Measurements from ENCODE around the gene PWP2. TPM values are rescaled to one million over a fixed set of nuclear protein-coding genes. Genes with fewer than 3 reads are reported as not detected.
"Not testable (repeated sequence)": the region's sequence is repeated elsewhere in the genome, so short reads cannot be mapped to it uniquely, and the experiment has no call there.

The PWP2 gene
- polyA plus RNA-seq, 2 of the 4 experiments (the other 2 are of a cell fraction), result 5.8 to 9.8 TPM

DNA sequence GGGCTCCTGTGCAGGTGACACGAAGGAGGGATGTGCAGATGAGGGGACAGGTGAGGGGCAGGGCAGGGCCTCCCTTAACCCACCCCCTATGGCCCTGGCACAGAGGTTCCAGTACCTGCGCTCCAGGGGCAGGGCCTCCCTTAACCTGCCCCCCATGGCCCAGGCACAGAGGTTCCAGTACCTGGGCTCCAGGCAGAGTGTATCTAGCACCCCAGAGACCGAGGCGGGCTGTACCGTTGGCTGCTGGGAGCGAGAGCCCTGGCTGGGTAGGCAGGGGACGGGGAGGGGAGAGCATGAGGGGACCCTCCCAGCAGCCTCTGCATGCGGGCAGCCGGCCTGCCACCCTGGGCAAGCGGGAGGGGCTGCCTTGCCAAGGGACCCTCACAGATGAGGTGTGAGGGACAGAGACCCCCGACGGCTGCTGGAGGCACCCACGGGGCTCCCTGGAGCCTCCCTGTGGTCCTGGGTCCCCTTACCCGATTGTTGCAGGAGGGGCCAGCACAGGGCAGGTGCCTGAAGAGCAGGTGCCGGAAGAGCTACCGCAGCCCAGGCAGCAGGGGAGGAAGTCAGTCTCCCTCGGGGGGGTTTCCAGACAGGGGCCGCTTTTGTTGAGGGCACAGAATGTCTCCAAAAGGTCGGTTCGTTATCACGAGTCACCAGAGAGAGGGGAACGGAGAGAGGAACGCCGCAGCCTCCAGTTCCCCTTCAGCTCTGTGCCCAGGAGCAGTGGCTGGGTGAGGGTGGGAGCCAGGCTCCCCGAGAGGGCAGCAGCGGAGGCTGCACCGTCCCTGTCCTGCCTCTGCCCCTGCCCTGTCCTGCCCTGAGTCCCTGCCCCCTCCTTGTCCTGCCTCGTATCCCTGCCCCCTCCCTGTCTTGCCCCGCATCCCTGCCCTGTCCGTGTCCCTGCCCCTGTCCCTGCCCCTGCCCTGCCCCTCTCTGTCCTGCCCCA, 52.4 kb downstream of the PWP2 start:
- H3K9me3 ChIP-seq; FAIRE-seq; H3K4me3 ChIP-seq; CTCF ChIA-PET; H3K4me1 ChIP-seq; H3K4me2 ChIP-seq; ATAC-seq; DNase-seq (ENCODE audit: low read depth in 1 of 2, low spot score in 1 of 2); POLR2A ChIA-PET; H3K27ac ChIP-seq: not testable (repeated sequence)
- WGBS (ENCODE audit: missing lambda C conversion rate), result no CpG with 5 or more reads among the region's 30 CpGs

GRCh38 chr21:44160298-44160672, 53.1 kb downstream of the PWP2 start:
- no CpG with 5 or more reads among the region's 15 CpGs for whole genome bisulfite sequencing (ENCODE audit: missing lambda C conversion rate)
- ATAC-seq; H3K4me1 ChIP-seq; H3K27ac ChIP-seq; CTCF ChIA-PET; FAIRE-seq; H3K9me3 ChIP-seq; POLR2A ChIA-PET; H3K4me2 ChIP-seq; H3K4me3 ChIP-seq; DNase-seq (ENCODE audit: low read depth in 1 of 2, low spot score in 1 of 2): not testable (repeated sequence)

GRCh38 chr21:44160821-44161220, 53.6 kb downstream of the PWP2 start:
- POLR2A ChIA-PET; H3K4me1 ChIP-seq; DNase-seq (ENCODE audit: low read depth in 1 of 2, low spot score in 1 of 2); H3K4me2 ChIP-seq; H3K27ac ChIP-seq; ATAC-seq; CTCF ChIA-PET; FAIRE-seq; H3K4me3 ChIP-seq; H3K9me3 ChIP-seq: not testable (repeated sequence)
- WGBS (ENCODE audit: missing lambda C conversion rate), result no CpG with 5 or more reads among the region's 20 CpGs

GRCh38 chr21:44163167-44163653, 56.0 kb downstream of the PWP2 start:
- H3K27ac ChIP-seq; H3K4me2 ChIP-seq; CTCF ChIA-PET; H3K9me3 ChIP-seq; H3K4me3 ChIP-seq; DNase-seq (ENCODE audit: low read depth in 1 of 2, low spot score in 1 of 2); ATAC-seq; POLR2A ChIA-PET; FAIRE-seq; H3K4me1 ChIP-seq: not testable (repeated sequence)
- no CpG with 5 or more reads among the region's 13 CpGs for WGBS (ENCODE audit: missing lambda C conversion rate)

GRCh38 chr21:44165933-44166332, 58.7 kb downstream of the PWP2 start:
- H3K9me3 ChIP-seq; ATAC-seq; POLR2A ChIA-PET; H3K4me1 ChIP-seq; DNase-seq (ENCODE audit: low read depth in 1 of 2, low spot score in 1 of 2); H3K4me3 ChIP-seq; FAIRE-seq; H3K27ac ChIP-seq; CTCF ChIA-PET; H3K4me2 ChIP-seq: not testable (repeated sequence)
- WGBS (ENCODE audit: missing lambda C conversion rate), result no CpG with 5 or more reads among the region's 15 CpGs

GRCh38 chr21:44167527-44167926, 60.3 kb downstream of the PWP2 start:
- FAIRE-seq; CTCF ChIA-PET; H3K4me1 ChIP-seq; ATAC-seq; H3K9me3 ChIP-seq; H3K4me3 ChIP-seq; POLR2A ChIA-PET; H3K27ac ChIP-seq; DNase-seq (ENCODE audit: low read depth in 1 of 2, low spot score in 1 of 2); H3K4me2 ChIP-seq: not testable (repeated sequence)
- no CpG with 5 or more reads among the region's 11 CpGs for WGBS (ENCODE audit: missing lambda C conversion rate)

DNA sequence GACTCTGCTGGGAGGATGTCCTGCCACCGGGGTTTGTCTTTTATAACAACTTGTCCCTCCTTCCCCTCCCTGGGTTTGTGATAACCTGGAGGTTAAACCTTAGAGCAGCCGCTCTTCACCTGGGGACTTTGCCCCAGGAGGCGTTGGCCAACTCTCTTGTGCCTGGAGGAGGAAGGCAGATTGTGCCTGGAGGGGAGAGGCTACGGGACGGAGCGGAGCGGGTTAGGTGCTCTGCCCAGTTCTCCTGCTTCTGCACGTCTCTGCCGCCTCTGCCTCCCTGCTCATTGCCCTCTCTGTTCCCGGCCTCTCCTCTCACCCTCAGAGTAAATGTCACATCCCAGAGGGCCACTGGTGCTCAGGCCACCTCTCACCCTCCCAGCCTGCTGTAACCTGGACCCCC, 63.1 kb downstream of the PWP2 start:
- FAIRE-seq; CTCF ChIA-PET; H3K4me1 ChIP-seq; H3K4me2 ChIP-seq; DNase-seq (ENCODE audit: low read depth in 1 of 2, low spot score in 1 of 2); H3K4me3 ChIP-seq; H3K9me3 ChIP-seq; H3K27ac ChIP-seq; POLR2A ChIA-PET; ATAC-seq: not testable (repeated sequence)
- WGBS (ENCODE audit: missing lambda C conversion rate), result no CpG with 5 or more reads among the region's 10 CpGs

GRCh38 chr21:44170863-44171262, 63.7 kb downstream of the PWP2 start:
- DNase-seq (ENCODE audit: low read depth in 1 of 2, low spot score in 1 of 2); CTCF ChIA-PET; H3K4me2 ChIP-seq; H3K9me3 ChIP-seq; H3K27ac ChIP-seq; POLR2A ChIA-PET; H3K4me1 ChIP-seq; FAIRE-seq; H3K4me3 ChIP-seq: not testable (repeated sequence)
- peak; percentile 50 to 84; a peak in 4 of 6 replicates for ATAC-seq
- WGBS (ENCODE audit: missing lambda C conversion rate), result no CpG with 5 or more reads among the region's 10 CpGs

DNA sequence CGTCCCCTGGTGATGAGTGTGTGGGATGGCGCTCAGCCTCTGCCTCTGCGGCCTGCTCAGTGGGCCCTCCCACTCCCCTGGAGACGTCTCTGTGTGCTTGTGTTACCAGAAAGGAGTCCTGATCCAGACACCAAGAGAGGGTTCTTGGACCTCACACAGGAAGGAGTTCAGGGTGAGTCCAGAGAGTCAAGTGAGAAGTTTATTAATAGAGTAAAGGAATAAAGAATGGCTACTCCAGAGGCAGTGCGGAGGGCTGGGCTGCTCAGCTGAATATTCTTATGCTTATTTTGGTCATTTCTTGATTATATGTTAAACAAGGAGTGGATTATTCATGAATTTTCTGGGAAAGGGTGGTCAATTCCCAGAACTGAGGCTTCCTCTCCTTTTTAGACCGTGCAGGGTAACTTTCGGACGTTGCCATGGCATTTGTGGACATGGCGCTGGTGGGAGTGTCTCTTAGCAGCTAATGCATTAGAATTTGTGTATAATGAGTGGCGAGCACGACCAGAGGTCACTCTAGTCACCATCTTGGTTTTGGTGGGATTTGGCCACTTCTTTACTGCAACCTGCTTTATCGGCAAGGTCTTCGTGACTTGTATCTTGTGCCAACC, 64.9 kb downstream of the PWP2 start:
- POLR2A ChIA-PET; FAIRE-seq; DNase-seq (ENCODE audit: low read depth in 1 of 2, low spot score in 1 of 2); H3K4me1 ChIP-seq; H3K9me3 ChIP-seq; H3K27ac ChIP-seq; CTCF ChIA-PET; H3K4me2 ChIP-seq; ATAC-seq; H3K4me3 ChIP-seq: not testable (repeated sequence)
- no CpG with 5 or more reads among the region's 13 CpGs for WGBS (ENCODE audit: missing lambda C conversion rate)

DNA sequence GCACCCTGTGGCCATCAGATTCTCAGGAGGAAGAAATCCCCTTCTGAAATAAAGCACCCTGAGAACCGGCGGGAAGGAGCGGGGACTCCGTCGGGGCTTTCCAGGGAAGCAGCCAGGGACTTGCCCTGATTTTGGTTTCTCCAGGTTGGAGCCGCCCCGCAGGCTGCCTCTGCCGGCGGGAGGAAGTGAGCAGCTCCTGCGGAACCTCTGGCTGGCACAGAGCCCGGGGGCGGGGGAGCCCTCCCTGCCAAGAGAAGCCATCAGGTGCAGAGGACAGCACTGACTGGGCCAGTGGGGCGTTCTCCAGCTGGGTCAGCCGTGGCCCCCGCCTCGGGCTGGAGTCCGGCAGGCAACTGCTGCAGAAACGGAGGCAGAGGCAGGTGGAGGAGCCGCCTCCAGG, 65.5 kb downstream of the PWP2 start:
- H3K4me1 ChIP-seq; H3K9me3 ChIP-seq; H3K27ac ChIP-seq; ATAC-seq; FAIRE-seq; DNase-seq (ENCODE audit: low read depth in 1 of 2, low spot score in 1 of 2); CTCF ChIA-PET; POLR2A ChIA-PET; H3K4me3 ChIP-seq; H3K4me2 ChIP-seq: not testable (repeated sequence)
- no CpG with 5 or more reads among the region's 19 CpGs for WGBS (ENCODE audit: missing lambda C conversion rate)

DNA sequence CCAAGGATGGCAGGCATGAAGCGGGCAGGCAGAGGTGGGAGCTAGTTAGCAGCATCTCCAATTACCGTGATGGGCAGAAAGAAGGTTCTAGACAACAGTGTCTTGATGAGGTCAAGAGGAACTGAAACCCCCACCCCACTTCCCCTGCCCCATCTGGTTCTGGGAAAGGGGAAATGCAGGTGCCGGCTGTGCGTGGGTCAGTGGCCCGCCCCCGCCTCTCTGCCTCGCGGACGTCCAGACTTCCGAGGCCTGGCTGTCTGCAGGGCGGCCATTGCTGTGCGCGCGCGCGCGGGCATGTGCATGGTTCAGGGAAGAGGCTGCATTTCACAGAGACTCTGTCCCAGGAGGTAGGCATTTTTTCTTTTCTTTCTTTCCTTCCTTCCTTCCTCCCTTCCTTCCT, 68.0 kb downstream of the PWP2 start:
- H3K4me1 ChIP-seq; POLR2A ChIA-PET; ATAC-seq; H3K4me3 ChIP-seq; H3K27ac ChIP-seq; H3K9me3 ChIP-seq; CTCF ChIA-PET; DNase-seq (ENCODE audit: low read depth in 1 of 2, low spot score in 1 of 2); FAIRE-seq; H3K4me2 ChIP-seq: not testable (repeated sequence)
- WGBS (ENCODE audit: missing lambda C conversion rate), result no CpG with 5 or more reads among the region's 17 CpGs

Measured in A549 (cell line).